ENCODE data around the gene FAIM2.

FAIM2 gene

GRCh38 chr12:49823350-49823749 lies 80.3 kb downstream of the FAIM2 start:
- no peak for DNase-seq (ENCODE audit: low spot score)

GRCh38 chr12:49821373-49822287 lies 82.1 kb downstream of the FAIM2 start:
- peak; percentile 16 for DNase-seq (ENCODE audit: low spot score)

DNA sequence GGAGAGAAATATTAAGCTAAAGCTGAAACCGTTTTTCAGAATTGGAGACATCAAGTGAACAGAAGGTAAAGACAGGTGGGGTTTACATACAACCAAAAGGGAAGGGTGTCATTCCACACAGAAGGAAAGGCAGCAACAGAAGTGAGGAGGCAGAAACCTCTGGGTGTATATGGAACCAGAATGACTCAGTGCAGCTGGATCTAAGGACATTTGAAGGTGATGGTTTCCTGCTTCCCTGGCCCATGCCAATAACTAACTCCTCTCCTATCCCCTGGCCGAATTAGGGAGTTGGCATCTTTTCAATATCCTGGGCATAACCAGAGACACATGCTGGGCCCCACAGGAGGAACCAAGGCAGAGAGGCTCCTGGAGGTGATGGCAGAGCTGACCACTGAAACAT lies 83.9 kb downstream of the FAIM2 start:
- no peak for DNase-seq (ENCODE audit: low spot score)

GRCh38 chr12:49818241-49818895 lies 85.3 kb downstream of the FAIM2 start:
- no peak for DNase-seq (ENCODE audit: low spot score)

Data from kidney capillary endothelial cell (primary cell).